OCI-LY7 (cell line): ENCODE results near the gene OR2B2.
"Not testable (repeated sequence)": the region's sequence is repeated elsewhere in the genome, so short reads cannot be mapped to it uniquely, and the experiment has no call there.

Source experiments
- CTCF ChIP-seq: fragments of 200-600 bp; sonication (generic); conservative IDR thresholded peaks from 2 replicates; pipeline ENCODE4 v1.5.1; 2014; ENCODE audit warnings: mild to moderate bottlenecking, antibody characterized with exemption, low read length, moderate library complexity, mixed read lengths
- EZH2phosphoT487 ChIP-seq: fragments of 200-600 bp; sonication (generic); IDR thresholded peaks from 2 replicates; pipeline ENCODE4 v1.6.1; 2018; ENCODE audit warnings: low read depth, borderline replicate concordance, mild to moderate bottlenecking, mixed run types, antibody characterized with exemption, low read length, moderate library complexity, mixed read lengths

- TF ChIP-seq CTCF, EZH2phosphoT487: not testable (repeated sequence)
Measured at GRCh38 chr6:27900197-27900596, 12.0 kb downstream of the OR2B2 start.
